MM.1S (cell line): ENCODE data around the gene MAN1C1.

Source experiments
- EZH2phosphoT487 ChIP-seq: fragments of 300-600 bp; sonication (generic); IDR thresholded peaks from 2 replicates; pipeline ENCODE4 v1.6.1; 2018; ENCODE audit warnings: antibody characterized with exemption, low read length
- TF ChIP-seq, protein P1 (sequence below): fragments of 300-600 bp; sonication (generic); IDR thresholded peaks from 2 replicates; pipeline ENCODE4 v1.5.1; 2016; ENCODE audit warnings: antibody characterized with exemption, low read length, mixed read lengths

DNA sequence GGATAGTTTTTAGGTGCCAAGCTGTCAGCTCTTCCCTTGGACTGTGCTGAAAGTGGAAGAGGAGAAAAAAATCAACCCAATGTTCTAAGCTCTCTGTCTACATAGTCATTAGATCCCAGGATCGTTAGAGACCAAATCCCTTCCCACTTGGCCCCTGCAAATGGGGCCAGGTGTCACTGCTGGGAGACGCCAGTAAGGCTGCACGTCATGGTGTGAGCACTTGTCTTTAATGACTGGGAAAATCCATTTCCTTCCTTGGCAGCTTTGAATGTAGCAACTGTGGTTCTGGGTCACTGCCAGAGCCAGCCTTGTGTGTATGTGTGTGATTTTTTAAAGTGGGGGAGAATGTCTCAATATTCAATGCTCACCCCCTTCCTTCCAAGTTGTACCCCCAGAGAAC lies 59.9 kb downstream of the MAN1C1 start:
- TF ChIP-seq, protein P1, sequence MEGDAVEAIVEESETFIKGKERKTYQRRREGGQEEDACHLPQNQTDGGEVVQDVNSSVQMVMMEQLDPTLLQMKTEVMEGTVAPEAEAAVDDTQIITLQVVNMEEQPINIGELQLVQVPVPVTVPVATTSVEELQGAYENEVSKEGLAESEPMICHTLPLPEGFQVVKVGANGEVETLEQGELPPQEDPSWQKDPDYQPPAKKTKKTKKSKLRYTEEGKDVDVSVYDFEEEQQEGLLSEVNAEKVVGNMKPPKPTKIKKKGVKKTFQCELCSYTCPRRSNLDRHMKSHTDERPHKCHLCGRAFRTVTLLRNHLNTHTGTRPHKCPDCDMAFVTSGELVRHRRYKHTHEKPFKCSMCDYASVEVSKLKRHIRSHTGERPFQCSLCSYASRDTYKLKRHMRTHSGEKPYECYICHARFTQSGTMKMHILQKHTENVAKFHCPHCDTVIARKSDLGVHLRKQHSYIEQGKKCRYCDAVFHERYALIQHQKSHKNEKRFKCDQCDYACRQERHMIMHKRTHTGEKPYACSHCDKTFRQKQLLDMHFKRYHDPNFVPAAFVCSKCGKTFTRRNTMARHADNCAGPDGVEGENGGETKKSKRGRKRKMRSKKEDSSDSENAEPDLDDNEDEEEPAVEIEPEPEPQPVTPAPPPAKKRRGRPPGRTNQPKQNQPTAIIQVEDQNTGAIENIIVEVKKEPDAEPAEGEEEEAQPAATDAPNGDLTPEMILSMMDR = no peak
- no peak for TF ChIP-seq EZH2phosphoT487
